ENCODE results near the gene ANKRD33B.

The ANKRD33B gene

GRCh38 chr5:10675177-10675700, 111.4 kb downstream of the ANKRD33B start:
- no peaks in the 10 kb centered on the region for H3K4me1 ChIP-seq (ENCODE audit: insufficient read depth, low read length)
- no peak overlapping the region for H3K9ac ChIP-seq (ENCODE audit: low read depth, low read length)
- H3K27ac ChIP-seq (ENCODE audit: low read depth, low read length) = no peak overlapping the region
- no peaks in the 10 kb centered on the region for H3K27me3 ChIP-seq (ENCODE audit: insufficient read depth, low read length)
- WGBS = 93% methylated on average over 14 of the region's 14 CpGs
- H3K9me3 ChIP-seq (ENCODE audit: insufficient read depth, low read depth, low read length) = no peaks in the 10 kb centered on the region
- no peak overlapping the region for H3K4me3 ChIP-seq (ENCODE audit: low read length)
- H3K36me3 ChIP-seq (ENCODE audit: insufficient read depth, low read length) = peaks cover 8% of the 10 kb centered on the region

GRCh38 chr5:10676224-10676623, 112.4 kb downstream of the ANKRD33B start:
- H3K9ac ChIP-seq (ENCODE audit: low read depth, low read length) = no peak overlapping the region
- no peaks in the 10 kb centered on the region for H3K27me3 ChIP-seq (ENCODE audit: insufficient read depth, low read length)
- no peaks in the 10 kb centered on the region for H3K9me3 ChIP-seq (ENCODE audit: insufficient read depth, low read depth, low read length)
- WGBS = 91% methylated on average over 4 of the region's 4 CpGs
- no peaks in the 10 kb centered on the region for H3K4me1 ChIP-seq (ENCODE audit: insufficient read depth, low read length)
- no peak overlapping the region for H3K4me3 ChIP-seq (ENCODE audit: low read length)
- H3K27ac ChIP-seq (ENCODE audit: low read depth, low read length) = no peak overlapping the region
- peaks cover 15% of the 10 kb centered on the region for H3K36me3 ChIP-seq (ENCODE audit: insufficient read depth, low read length)

- no peak overlapping the region for H3K27ac ChIP-seq (ENCODE audit: low read depth, low read length)
- no peaks in the 10 kb centered on the region for H3K9me3 ChIP-seq (ENCODE audit: insufficient read depth, low read depth, low read length)
- no peaks in the 10 kb centered on the region for H3K27me3 ChIP-seq (ENCODE audit: insufficient read depth, low read length)
- no peak overlapping the region for H3K9ac ChIP-seq (ENCODE audit: low read depth, low read length)
- no peak overlapping the region for H3K4me3 ChIP-seq (ENCODE audit: low read length)
- no peaks in the 10 kb centered on the region for H3K4me1 ChIP-seq (ENCODE audit: insufficient read depth, low read length)
- H3K36me3 ChIP-seq (ENCODE audit: insufficient read depth, low read length) = peaks cover 15% of the 10 kb centered on the region
- WGBS = 100% methylated on average over 1 of the region's 1 CpG
These were observed 113.1 kb downstream of the ANKRD33B start for GRCh38 chr5:10676946-10677345.

GRCh38 chr5:10677533-10677932, 113.7 kb downstream of the ANKRD33B start:
- Histone ChIP-seq H3K9ac (ENCODE audit: low read depth, low read length) (no peak overlapping the region), H3K9me3 (ENCODE audit: insufficient read depth, low read depth, low read length) (no peaks in the 10 kb centered on the region), H3K27me3 (ENCODE audit: insufficient read depth, low read length) (no peaks in the 10 kb centered on the region), H3K36me3 (ENCODE audit: insufficient read depth, low read length) (peaks cover 15% of the 10 kb centered on the region), H3K4me3 (ENCODE audit: low read length) (no peak overlapping the region), H3K4me1 (ENCODE audit: insufficient read depth, low read length) (no peaks in the 10 kb centered on the region), H3K27ac (ENCODE audit: low read depth, low read length) (no peak overlapping the region)
- 92% methylated on average over 7 of the region's 7 CpGs for WGBS

GRCh38 chr5:10678244-10678643, 114.4 kb downstream of the ANKRD33B start:
- 85% methylated on average over 2 of the region's 2 CpGs for WGBS
- Histone ChIP-seq H3K9ac (ENCODE audit: low read depth, low read length) (no peak overlapping the region), H3K27ac (ENCODE audit: low read depth, low read length) (no peak overlapping the region), H3K4me3 (ENCODE audit: low read length) (no peak overlapping the region), H3K27me3 (ENCODE audit: insufficient read depth, low read length) (no peaks in the 10 kb centered on the region), H3K36me3 (ENCODE audit: insufficient read depth, low read length) (peaks cover 15% of the 10 kb centered on the region), H3K9me3 (ENCODE audit: insufficient read depth, low read depth, low read length) (no peaks in the 10 kb centered on the region), H3K4me1 (ENCODE audit: insufficient read depth, low read length) (no peaks in the 10 kb centered on the region)

- no peak overlapping the region for H3K27ac ChIP-seq (ENCODE audit: low read depth, low read length)
- no peaks in the 10 kb centered on the region for H3K9me3 ChIP-seq (ENCODE audit: insufficient read depth, low read depth, low read length)
- no peaks in the 10 kb centered on the region for H3K27me3 ChIP-seq (ENCODE audit: insufficient read depth, low read length)
- 94% methylated on average over 15 of the region's 15 CpGs for WGBS
- H3K9ac ChIP-seq (ENCODE audit: low read depth, low read length) = no peak overlapping the region; the same call in 1 of the 2 replicates
- H3K36me3 ChIP-seq (ENCODE audit: insufficient read depth, low read length) = peaks cover 15% of the 10 kb centered on the region
- no peaks in the 10 kb centered on the region for H3K4me1 ChIP-seq (ENCODE audit: insufficient read depth, low read length)
- H3K4me3 ChIP-seq (ENCODE audit: low read length) = no peak overlapping the region
These were observed 115.6 kb downstream of the ANKRD33B start for GRCh38 chr5:10679336-10679988.

- no peak overlapping the region for H3K9ac ChIP-seq (ENCODE audit: low read depth, low read length)
- no peak overlapping the region for H3K27ac ChIP-seq (ENCODE audit: low read depth, low read length)
- H3K36me3 ChIP-seq (ENCODE audit: insufficient read depth, low read length) = peaks cover 15% of the 10 kb centered on the region
- 95% methylated on average over 17 of the region's 17 CpGs for WGBS
- H3K9me3 ChIP-seq (ENCODE audit: insufficient read depth, low read depth, low read length) = no peaks in the 10 kb centered on the region
- no peak overlapping the region for H3K4me3 ChIP-seq (ENCODE audit: low read length)
- H3K4me1 ChIP-seq (ENCODE audit: insufficient read depth, low read length) = peaks cover 8% of the 10 kb centered on the region
- no peaks in the 10 kb centered on the region for H3K27me3 ChIP-seq (ENCODE audit: insufficient read depth, low read length)
These were observed 117.1 kb downstream of the ANKRD33B start for GRCh38 chr5:10680876-10681481.

- no peak overlapping the region for H3K9ac ChIP-seq (ENCODE audit: low read depth, low read length)
- H3K4me1 ChIP-seq (ENCODE audit: insufficient read depth, low read length) = peaks cover 8% of the 10 kb centered on the region
- H3K27me3 ChIP-seq (ENCODE audit: insufficient read depth, low read length) = no peaks in the 10 kb centered on the region
- peaks cover 15% of the 10 kb centered on the region for H3K36me3 ChIP-seq (ENCODE audit: insufficient read depth, low read length)
- no peak overlapping the region for H3K4me3 ChIP-seq (ENCODE audit: low read length)
- WGBS = 96% methylated on average over 22 of the region's 22 CpGs
- no peaks in the 10 kb centered on the region for H3K9me3 ChIP-seq (ENCODE audit: insufficient read depth, low read depth, low read length)
- H3K27ac ChIP-seq (ENCODE audit: low read depth, low read length) = no peak overlapping the region
These were observed 118.1 kb downstream of the ANKRD33B start for GRCh38 chr5:10681731-10682679.

- no peaks in the 10 kb centered on the region for H3K9me3 ChIP-seq (ENCODE audit: insufficient read depth, low read depth, low read length)
- H3K4me3 ChIP-seq (ENCODE audit: low read length) = no peak overlapping the region
- H3K27ac ChIP-seq (ENCODE audit: low read depth, low read length) = no peak overlapping the region
- no peak overlapping the region for H3K9ac ChIP-seq (ENCODE audit: low read depth, low read length)
- peaks cover 17% of the 10 kb centered on the region for H3K36me3 ChIP-seq (ENCODE audit: insufficient read depth, low read length)
- H3K4me1 ChIP-seq (ENCODE audit: insufficient read depth, low read length) = peaks cover 8% of the 10 kb centered on the region
- no peaks in the 10 kb centered on the region for H3K27me3 ChIP-seq (ENCODE audit: insufficient read depth, low read length)
- WGBS = 95% methylated on average over 16 of the region's 16 CpGs
These were observed 119.1 kb downstream of the ANKRD33B start for GRCh38 chr5:10682801-10683525.

- no peaks in the 10 kb centered on the region for H3K27me3 ChIP-seq (ENCODE audit: insufficient read depth, low read length)
- H3K9ac ChIP-seq (ENCODE audit: low read depth, low read length) = no peak overlapping the region
- no peaks in the 10 kb centered on the region for H3K9me3 ChIP-seq (ENCODE audit: insufficient read depth, low read depth, low read length)
- no peak overlapping the region for H3K4me3 ChIP-seq (ENCODE audit: low read length)
- peaks cover 16% of the 10 kb centered on the region for H3K36me3 ChIP-seq (ENCODE audit: insufficient read depth, low read length)
- WGBS = 94% methylated on average over 11 of the region's 11 CpGs
- no peak overlapping the region for H3K27ac ChIP-seq (ENCODE audit: low read depth, low read length)
- peaks cover 8% of the 10 kb centered on the region for H3K4me1 ChIP-seq (ENCODE audit: insufficient read depth, low read length)
These were observed 120.6 kb downstream of the ANKRD33B start for GRCh38 chr5:10684303-10685086.

All from HUES64 (cell line).